Choroid plexus epithelial cell (primary cell): ENCODE results near the gene RANBP17.

Source experiments
- DNase-seq: peaks from one replicate; pipeline ENCODE4 v3.0.0-alpha.2; 2010; ENCODE audit warnings: low read depth
- H3K4me3 ChIP-seq: 2 replicates; pipeline ENCODE4 v1.5.1; 2011; ENCODE audit warnings: low read depth, mild to moderate bottlenecking, control low read depth, low read length, moderate library complexity
- TF ChIP-seq, protein P1 (sequence below): conservative IDR thresholded peaks from 2 replicates; pipeline ENCODE4 v1.5.1; 2011; ENCODE audit warnings: low read depth, mild to moderate bottlenecking, control low read depth, inconsistent platforms, low read length, moderate library complexity

The RANBP17 gene

DNA sequence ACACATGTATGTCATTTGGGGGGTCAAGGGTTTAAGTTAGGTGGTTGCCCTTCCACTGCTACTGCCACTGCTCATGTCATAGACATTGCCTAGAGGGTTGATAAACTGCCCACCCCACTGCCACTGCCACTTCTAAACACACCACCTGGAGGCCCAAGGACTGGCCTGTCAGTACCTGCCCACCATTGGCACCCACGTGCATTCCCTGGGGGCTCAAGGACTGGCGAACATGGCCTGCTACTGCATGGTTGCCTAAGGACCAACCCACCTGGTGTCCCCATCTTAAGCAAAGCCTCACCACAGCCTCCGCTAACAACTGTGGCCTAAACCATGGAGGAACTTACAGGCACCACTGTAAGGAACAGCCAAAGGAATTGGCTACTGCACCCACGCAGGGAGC lies 261.6 kb downstream of the RANBP17 start:
- no peak for DNase-seq
- H3K4me3 ChIP-seq = no peak overlapping the region
- TF ChIP-seq, protein P1, sequence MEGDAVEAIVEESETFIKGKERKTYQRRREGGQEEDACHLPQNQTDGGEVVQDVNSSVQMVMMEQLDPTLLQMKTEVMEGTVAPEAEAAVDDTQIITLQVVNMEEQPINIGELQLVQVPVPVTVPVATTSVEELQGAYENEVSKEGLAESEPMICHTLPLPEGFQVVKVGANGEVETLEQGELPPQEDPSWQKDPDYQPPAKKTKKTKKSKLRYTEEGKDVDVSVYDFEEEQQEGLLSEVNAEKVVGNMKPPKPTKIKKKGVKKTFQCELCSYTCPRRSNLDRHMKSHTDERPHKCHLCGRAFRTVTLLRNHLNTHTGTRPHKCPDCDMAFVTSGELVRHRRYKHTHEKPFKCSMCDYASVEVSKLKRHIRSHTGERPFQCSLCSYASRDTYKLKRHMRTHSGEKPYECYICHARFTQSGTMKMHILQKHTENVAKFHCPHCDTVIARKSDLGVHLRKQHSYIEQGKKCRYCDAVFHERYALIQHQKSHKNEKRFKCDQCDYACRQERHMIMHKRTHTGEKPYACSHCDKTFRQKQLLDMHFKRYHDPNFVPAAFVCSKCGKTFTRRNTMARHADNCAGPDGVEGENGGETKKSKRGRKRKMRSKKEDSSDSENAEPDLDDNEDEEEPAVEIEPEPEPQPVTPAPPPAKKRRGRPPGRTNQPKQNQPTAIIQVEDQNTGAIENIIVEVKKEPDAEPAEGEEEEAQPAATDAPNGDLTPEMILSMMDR = no peak

DNA sequence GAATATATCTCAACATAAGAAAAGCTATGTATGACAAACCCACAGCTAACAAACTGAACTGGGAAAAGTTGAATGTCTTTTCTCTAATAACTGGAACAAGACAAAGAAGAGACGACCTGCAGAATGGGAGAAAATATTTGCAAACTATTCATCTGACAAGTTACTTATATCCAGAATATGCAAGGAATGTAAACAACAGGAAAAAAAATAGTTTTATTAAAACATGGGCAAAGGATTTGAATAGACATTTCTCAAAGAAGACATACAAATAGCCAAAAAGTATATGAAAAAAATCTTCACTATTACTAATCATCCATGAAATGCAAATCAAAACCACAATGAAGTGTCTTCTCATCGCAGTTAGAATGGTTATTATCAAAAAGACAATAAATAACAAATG lies 265.5 kb downstream of the RANBP17 start:
- TF ChIP-seq, protein P1 = no peak
- no peak overlapping the region for H3K4me3 ChIP-seq
- DNase-seq = peak; percentile 44

DNA sequence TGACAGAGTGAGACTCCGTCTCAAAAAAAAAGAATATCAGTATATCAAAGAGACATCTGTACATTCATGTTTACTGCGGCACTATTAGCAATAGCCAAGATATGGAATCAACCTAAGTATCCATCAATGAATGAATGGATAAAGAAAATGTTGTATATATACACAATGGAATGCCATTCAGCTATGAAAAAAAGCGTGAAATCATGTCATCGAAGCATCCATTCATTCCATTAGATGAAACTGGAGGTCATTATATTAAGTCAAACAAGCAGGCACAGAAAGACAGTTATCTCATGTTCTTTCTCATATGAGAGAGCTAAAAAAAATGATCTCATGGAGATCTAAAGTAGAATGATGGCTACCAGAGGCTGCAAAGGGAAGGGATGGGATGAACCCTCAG lies 266.3 kb downstream of the RANBP17 start:
- no peak for DNase-seq
- TF ChIP-seq, protein P1 = no peak
- H3K4me3 ChIP-seq = no peak overlapping the region

DNA sequence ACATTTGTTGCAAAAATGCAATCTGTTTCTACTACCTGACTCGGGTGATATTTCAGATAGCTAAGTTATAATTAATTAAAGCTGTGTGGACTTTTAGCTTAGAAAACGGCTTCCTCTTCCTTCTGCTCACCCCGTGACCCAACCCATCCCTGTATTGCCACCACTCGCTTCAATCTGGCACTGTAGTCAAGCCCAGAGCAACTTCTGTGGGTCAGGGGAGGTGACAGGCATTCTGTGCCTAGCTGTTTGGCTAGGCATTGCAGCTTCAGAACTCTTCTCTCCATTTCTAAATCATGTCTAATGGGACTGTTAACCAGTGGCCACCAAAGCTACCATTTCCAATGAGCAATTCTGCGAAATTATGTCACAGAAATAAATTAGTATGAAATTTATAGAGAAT lies 267.5 kb downstream of the RANBP17 start:
- TF ChIP-seq, protein P1 = no peak
- no peak overlapping the region for H3K4me3 ChIP-seq
- DNase-seq = no peak

DNA sequence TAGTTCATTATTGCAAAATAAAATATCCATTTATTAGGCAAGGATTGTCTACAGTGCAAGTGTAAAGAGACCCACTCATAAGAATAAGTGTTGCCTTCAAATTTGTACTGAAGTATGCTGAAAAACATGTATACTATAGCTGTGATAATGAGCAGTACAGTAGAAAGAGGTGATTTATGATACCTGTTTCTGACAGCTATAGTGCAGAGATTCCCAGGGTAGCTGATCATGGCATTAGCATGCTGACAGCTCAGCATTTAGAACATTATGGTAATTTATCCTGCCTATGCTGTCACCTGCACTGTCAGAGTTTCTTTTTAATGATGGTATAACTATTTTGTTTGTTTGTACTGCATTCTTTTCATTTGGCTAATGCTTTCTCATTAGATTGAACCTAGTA lies 269.7 kb downstream of the RANBP17 start:
- TF ChIP-seq, protein P1 = no peak
- DNase-seq = no peak
- no peak overlapping the region for H3K4me3 ChIP-seq

DNA sequence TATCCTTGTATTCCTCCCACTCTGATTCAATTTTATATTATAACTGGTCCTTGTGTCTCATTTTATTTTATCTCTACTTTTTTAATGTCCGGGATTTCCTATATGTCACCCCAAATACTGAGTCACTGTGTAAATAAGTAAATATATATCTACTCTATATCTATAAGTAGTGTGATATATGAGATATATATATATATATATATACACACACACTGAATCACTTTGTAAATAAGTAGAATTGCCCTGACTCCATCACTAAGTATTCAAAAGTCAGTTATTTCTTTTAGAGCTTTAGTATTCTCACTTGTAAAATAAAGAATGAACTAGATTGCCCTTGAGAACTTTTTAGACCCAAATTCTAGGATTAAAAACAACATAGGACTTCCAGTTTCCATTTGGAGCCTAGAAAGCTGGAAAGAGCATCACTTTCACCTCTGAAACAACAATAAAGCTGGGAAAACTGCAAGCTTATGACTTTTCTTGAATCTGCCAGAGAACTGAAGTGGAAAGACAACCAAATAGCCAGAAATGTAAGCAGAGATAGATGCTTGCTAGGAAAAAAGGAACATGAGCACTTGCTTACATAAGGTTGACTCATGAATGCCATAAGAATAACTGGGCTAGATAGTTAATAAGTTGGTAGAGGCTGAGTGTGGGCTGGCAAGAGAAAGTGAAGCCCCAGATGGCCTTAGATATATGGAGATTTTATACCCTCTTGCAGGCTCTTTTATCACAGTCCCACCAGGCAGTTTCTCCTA lies 276.1 kb downstream of the RANBP17 start:
- TF ChIP-seq, protein P1 = no peak
- DNase-seq = peak; percentile 65
- no peak overlapping the region for H3K4me3 ChIP-seq

DNA sequence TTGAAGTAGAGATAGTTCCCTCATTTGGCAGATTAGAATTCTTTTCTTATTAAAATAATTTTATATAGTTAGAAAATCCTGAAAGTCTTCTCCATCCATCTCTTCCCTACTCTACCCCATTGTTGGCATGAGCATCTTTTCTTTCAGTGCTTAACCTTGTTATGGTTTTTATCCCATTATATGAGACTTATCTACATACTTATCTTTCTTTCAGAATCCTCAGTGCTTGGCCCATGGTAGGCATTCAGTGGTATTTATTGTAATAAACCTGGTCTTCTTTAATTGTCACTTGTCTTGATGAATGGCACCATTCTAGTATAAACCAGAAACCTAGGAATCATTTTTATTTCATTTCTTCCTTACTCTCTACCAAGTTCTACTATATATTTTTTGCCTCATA lies 277.4 kb downstream of the RANBP17 start:
- TF ChIP-seq, protein P1 = no peak
- H3K4me3 ChIP-seq = no peak overlapping the region
- no peak for DNase-seq
